Measurements from ENCODE around the gene DPH5.

GRCh38 chr1:101002551-101002950 lies 23.0 kb downstream of the DPH5 start:
- TF ChIP-seq, protein P1, sequence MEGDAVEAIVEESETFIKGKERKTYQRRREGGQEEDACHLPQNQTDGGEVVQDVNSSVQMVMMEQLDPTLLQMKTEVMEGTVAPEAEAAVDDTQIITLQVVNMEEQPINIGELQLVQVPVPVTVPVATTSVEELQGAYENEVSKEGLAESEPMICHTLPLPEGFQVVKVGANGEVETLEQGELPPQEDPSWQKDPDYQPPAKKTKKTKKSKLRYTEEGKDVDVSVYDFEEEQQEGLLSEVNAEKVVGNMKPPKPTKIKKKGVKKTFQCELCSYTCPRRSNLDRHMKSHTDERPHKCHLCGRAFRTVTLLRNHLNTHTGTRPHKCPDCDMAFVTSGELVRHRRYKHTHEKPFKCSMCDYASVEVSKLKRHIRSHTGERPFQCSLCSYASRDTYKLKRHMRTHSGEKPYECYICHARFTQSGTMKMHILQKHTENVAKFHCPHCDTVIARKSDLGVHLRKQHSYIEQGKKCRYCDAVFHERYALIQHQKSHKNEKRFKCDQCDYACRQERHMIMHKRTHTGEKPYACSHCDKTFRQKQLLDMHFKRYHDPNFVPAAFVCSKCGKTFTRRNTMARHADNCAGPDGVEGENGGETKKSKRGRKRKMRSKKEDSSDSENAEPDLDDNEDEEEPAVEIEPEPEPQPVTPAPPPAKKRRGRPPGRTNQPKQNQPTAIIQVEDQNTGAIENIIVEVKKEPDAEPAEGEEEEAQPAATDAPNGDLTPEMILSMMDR (IDR thresholded peaks at IDR 0.05): no peak
- TF ChIP-seq POLR2A (IDR thresholded peaks at IDR 0.05): no peak
